DOHH2 (cell line): ENCODE data around the gene JOSD1.

Source experiments
- EZH2phosphoT487 ChIP-seq: fragments of 200-600 bp; sonication (generic); IDR thresholded peaks from 2 replicates; pipeline ENCODE4 v1.6.1; 2017; ENCODE audit warnings: borderline replicate concordance, mild to moderate bottlenecking, antibody characterized with exemption, low read length, moderate library complexity, mixed read lengths
- TF ChIP-seq, protein P1 (sequence below): fragments of 200-600 bp; sonication (generic); IDR thresholded peaks from one replicate; pipeline ENCODE4 v1.5.1; 2014; ENCODE audit warnings: antibody characterized with exemption, mild to moderate bottlenecking, low read depth, low read length; ENCODE audit not compliant: poor library complexity, severe bottlenecking

GRCh38 chr22:38731703-38732161, 31.0 kb upstream of the JOSD1 start:
- TF ChIP-seq, protein P1, sequence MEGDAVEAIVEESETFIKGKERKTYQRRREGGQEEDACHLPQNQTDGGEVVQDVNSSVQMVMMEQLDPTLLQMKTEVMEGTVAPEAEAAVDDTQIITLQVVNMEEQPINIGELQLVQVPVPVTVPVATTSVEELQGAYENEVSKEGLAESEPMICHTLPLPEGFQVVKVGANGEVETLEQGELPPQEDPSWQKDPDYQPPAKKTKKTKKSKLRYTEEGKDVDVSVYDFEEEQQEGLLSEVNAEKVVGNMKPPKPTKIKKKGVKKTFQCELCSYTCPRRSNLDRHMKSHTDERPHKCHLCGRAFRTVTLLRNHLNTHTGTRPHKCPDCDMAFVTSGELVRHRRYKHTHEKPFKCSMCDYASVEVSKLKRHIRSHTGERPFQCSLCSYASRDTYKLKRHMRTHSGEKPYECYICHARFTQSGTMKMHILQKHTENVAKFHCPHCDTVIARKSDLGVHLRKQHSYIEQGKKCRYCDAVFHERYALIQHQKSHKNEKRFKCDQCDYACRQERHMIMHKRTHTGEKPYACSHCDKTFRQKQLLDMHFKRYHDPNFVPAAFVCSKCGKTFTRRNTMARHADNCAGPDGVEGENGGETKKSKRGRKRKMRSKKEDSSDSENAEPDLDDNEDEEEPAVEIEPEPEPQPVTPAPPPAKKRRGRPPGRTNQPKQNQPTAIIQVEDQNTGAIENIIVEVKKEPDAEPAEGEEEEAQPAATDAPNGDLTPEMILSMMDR, result no peak
- TF ChIP-seq EZH2phosphoT487, result no peak
